ENCODE results near the gene CDH23. TPM values are rescaled to one million over a fixed set of nuclear protein-coding genes. Genes with fewer than 3 reads are reported as not detected.

The CDH23 gene
- total and polyA plus RNA-seq, 2 donors (not counting 1 experiment from before 2014, with no cell fraction given) = 0.01 to 0.17 TPM

DNA sequence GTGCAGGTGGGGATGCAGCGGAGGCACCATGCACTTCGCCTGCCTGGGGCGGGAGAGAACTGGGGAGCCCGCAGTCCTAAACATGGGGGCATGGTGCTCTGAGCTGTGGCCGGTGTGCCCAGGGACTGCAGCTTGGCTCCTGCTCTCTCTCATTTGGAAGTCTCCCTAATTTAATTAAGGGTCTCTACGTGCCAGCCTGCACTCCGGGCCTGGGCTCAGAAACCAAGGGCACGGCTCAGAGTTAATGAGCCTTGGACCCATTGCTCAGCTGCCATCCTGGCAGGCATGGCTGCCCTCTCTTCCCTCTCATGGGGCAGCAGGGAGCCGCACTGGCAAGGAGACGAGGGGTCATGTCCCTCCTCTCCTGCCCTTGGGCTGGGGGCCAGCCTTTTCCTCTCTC, 115.6 kb downstream of the CDH23 start:
- DNase-seq (ENCODE audit: low read depth in 2 of 2) = no peak

DNA sequence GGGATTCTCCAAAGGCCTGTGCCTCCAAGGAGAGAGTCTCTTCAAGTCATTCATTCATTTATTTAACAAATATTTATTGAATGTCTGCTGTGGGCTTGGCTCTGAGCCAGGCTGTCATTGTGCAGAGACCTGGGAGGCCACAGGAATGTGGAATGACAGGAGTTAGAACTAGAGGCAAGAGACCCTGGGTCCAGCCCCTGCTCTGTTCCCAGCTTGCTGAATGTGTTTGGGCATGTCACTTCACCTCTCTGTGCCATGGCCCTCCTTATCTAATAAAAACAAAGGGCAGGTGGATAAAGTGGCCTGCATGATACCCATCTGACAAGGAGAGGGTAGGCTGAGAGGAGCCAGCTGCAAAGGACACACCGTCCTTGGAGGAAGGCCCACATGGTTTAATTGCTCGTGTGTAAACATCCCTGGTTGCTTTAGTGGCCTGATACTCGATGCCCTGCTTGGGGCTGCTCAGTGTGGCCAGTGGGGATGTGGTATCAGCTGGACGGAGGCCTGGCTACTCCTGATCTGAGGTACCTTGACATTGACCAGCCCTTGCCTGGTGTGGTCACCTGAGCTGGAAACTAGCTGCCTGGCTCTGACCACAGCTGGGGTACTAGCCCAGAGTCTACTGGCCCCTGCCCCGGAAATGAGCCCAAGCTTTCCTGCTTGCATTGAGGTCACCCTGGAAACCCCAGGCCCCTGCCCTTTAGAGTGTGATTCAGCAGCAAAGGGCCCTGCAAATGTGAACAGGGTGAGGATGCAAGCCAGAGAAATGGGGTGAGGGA, 116.2 kb downstream of the CDH23 start:
- peak in 1 of 2 donors; percentile 34 for DNase-seq (ENCODE audit: low read depth in 2 of 2)
- no peaks in the 10 kb centered on the region for H3K36me3 ChIP-seq (ENCODE audit: control insufficient read depth, insufficient read depth, low read length)
- H4K20me1 ChIP-seq (ENCODE audit: control insufficient read depth, extremely low read depth, insufficient read depth, low read length) = no peaks in the 10 kb centered on the region
- no peaks in the 10 kb centered on the region for H3K79me2 ChIP-seq (ENCODE audit: control insufficient read depth, insufficient read depth, low read length)
- H2AFZ ChIP-seq (ENCODE audit: low read length) = no peak overlapping the region
- H3K27ac ChIP-seq (ENCODE audit: insufficient read depth, low read length) = no peak overlapping the region
- H3K27me3 ChIP-seq (ENCODE audit: control insufficient read depth, insufficient read depth, low read length) = peaks cover 2% of the 10 kb centered on the region
- H3K4me2 ChIP-seq (ENCODE audit: extremely low read depth, insufficient read depth, low read length) = no peak overlapping the region
- no peaks in the 10 kb centered on the region for H3K9me3 ChIP-seq (ENCODE audit: control insufficient read depth, insufficient read depth, low read depth, low read length)
- H3K4me3 ChIP-seq (replicated peaks in 1 of 4; ENCODE audit: control extremely low read depth in 1 of 4, insufficient read depth in 1 of 4, low read depth in 3 of 4, low read length in 4 of 4) = no peak overlapping the region
- no peak overlapping the region for H3K9ac ChIP-seq (ENCODE audit: insufficient read depth, low read length)
- no peaks in the 10 kb centered on the region for H3K4me1 ChIP-seq (ENCODE audit: control insufficient read depth, extremely low read depth, insufficient read depth, low read length)
- TF ChIP-seq, protein P1, sequence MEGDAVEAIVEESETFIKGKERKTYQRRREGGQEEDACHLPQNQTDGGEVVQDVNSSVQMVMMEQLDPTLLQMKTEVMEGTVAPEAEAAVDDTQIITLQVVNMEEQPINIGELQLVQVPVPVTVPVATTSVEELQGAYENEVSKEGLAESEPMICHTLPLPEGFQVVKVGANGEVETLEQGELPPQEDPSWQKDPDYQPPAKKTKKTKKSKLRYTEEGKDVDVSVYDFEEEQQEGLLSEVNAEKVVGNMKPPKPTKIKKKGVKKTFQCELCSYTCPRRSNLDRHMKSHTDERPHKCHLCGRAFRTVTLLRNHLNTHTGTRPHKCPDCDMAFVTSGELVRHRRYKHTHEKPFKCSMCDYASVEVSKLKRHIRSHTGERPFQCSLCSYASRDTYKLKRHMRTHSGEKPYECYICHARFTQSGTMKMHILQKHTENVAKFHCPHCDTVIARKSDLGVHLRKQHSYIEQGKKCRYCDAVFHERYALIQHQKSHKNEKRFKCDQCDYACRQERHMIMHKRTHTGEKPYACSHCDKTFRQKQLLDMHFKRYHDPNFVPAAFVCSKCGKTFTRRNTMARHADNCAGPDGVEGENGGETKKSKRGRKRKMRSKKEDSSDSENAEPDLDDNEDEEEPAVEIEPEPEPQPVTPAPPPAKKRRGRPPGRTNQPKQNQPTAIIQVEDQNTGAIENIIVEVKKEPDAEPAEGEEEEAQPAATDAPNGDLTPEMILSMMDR (conservative IDR thresholded peaks at IDR 0.05 in 1 of 2, IDR thresholded peaks at IDR 0.05 in 1 of 2; ENCODE audit: low read depth in 1 of 2, low read length in 2 of 2) = no peak
- TF ChIP-seq EZH2 (IDR thresholded peaks at IDR 0.05; ENCODE audit: low read length, missing control alignments) = no peak

More for the DNA sequence above, 115.6 kb downstream of the CDH23 start:
- no peak for TF ChIP-seq EZH2 (IDR thresholded peaks at IDR 0.05; ENCODE audit: low read length, missing control alignments)
- TF ChIP-seq, protein P1 (conservative IDR thresholded peaks at IDR 0.05 in 1 of 2, IDR thresholded peaks at IDR 0.05 in 1 of 2; ENCODE audit: low read depth in 1 of 2, low read length in 2 of 2) = no peak
- Histone ChIP-seq H3K4me1 (ENCODE audit: control insufficient read depth, extremely low read depth, insufficient read depth, low read length) (no peaks in the 10 kb centered on the region), H3K4me3 (replicated peaks in 1 of 4; ENCODE audit: control extremely low read depth in 1 of 4, insufficient read depth in 1 of 4, low read depth in 3 of 4, low read length in 4 of 4) (no peak overlapping the region), H3K4me2 (ENCODE audit: extremely low read depth, insufficient read depth, low read length) (no peak overlapping the region), H3K27me3 (ENCODE audit: control insufficient read depth, insufficient read depth, low read length) (peaks cover 2% of the 10 kb centered on the region), H3K27ac (ENCODE audit: insufficient read depth, low read length) (no peak overlapping the region), H3K9me3 (ENCODE audit: control insufficient read depth, insufficient read depth, low read depth, low read length) (no peaks in the 10 kb centered on the region), H3K9ac (ENCODE audit: insufficient read depth, low read length) (no peak overlapping the region), H4K20me1 (ENCODE audit: control insufficient read depth, extremely low read depth, insufficient read depth, low read length) (no peaks in the 10 kb centered on the region), H3K36me3 (ENCODE audit: control insufficient read depth, insufficient read depth, low read length) (no peaks in the 10 kb centered on the region), H3K79me2 (ENCODE audit: control insufficient read depth, insufficient read depth, low read length) (no peaks in the 10 kb centered on the region), H2AFZ (ENCODE audit: low read length) (no peak overlapping the region)

DNA sequence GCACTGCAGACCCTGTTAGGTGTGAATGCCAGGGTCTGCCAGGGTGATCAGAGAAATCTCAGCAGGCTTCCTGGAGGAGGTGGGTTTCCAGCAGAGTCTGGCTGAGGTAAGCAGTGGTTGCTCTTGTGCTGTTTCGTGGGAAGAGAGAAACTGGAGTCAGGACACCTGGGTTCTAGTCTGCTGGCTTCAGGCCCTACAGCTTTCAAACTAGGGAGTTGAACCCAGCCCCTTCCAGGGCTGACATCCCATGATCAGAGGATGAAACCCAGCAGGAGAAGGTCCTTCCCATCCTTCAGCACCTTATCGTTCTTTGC, 116.8 kb downstream of the CDH23 start:
- Histone ChIP-seq H3K27me3 (ENCODE audit: control insufficient read depth, insufficient read depth, low read length) (peaks cover 2% of the 10 kb centered on the region), H3K4me1 (ENCODE audit: control insufficient read depth, extremely low read depth, insufficient read depth, low read length) (no peaks in the 10 kb centered on the region), H2AFZ (ENCODE audit: low read length) (no peak overlapping the region), H3K4me3 (replicated peaks in 1 of 4; ENCODE audit: control extremely low read depth in 1 of 4, insufficient read depth in 1 of 4, low read depth in 3 of 4, low read length in 4 of 4) (no peak overlapping the region), H4K20me1 (ENCODE audit: control insufficient read depth, extremely low read depth, insufficient read depth, low read length) (no peaks in the 10 kb centered on the region), H3K9ac (ENCODE audit: insufficient read depth, low read length) (no peak overlapping the region), H3K9me3 (ENCODE audit: control insufficient read depth, insufficient read depth, low read depth, low read length) (no peaks in the 10 kb centered on the region), H3K36me3 (ENCODE audit: control insufficient read depth, insufficient read depth, low read length) (no peaks in the 10 kb centered on the region), H3K4me2 (ENCODE audit: extremely low read depth, insufficient read depth, low read length) (no peak overlapping the region), H3K27ac (ENCODE audit: insufficient read depth, low read length) (no peak overlapping the region), H3K79me2 (ENCODE audit: control insufficient read depth, insufficient read depth, low read length) (no peaks in the 10 kb centered on the region)
- no peak for DNase-seq (ENCODE audit: low read depth in 2 of 2)
- TF ChIP-seq EZH2 (IDR thresholded peaks at IDR 0.05; ENCODE audit: low read length, missing control alignments) = no peak
- TF ChIP-seq, protein P1 (conservative IDR thresholded peaks at IDR 0.05 in 1 of 2, IDR thresholded peaks at IDR 0.05 in 1 of 2; ENCODE audit: low read depth in 1 of 2, low read length in 2 of 2) = no peak

Measured in fibroblast of lung (primary cell).